Measurements from ENCODE around the gene ZSWIM4.
A peak's percentile ranks its signal among the peaks of the same experiment; 100 is the strongest.

ZSWIM4 gene

DNA sequence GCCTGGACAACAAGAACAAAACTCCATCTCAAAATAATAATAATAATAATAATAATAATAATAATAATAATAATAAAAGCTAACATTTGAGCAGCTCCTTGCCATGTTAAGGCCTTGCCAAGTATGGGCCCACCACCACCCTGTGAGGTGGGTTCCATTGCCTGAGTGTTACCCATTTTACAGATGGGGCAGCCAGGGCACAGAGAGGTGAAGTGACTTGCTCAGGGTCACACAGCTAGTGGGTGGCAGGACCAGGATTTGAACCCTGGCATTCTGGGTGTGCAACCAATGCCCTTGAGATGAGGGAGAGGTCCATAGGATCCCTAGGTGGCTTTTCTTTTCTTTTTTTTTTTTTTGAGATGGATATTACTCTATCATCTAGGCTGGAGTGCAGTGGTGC, 29.5 kb downstream of the ZSWIM4 start:
- no peaks in the 10 kb centered on the region for H3K27me3 ChIP-seq (ENCODE audit: insufficient read depth, low read length)
- H3K9me3 ChIP-seq (ENCODE audit: insufficient read depth, low read depth, low read length): peaks cover 5% of the 10 kb centered on the region
- H2BK120ac ChIP-seq (ENCODE audit: insufficient read depth, low read length, poor library complexity): no peak overlapping the region
- H3K4me2 ChIP-seq (ENCODE audit: low read length): no peak overlapping the region
- no peak overlapping the region for H3K23ac ChIP-seq (ENCODE audit: low read length)
- H2BK5ac ChIP-seq (ENCODE audit: low read depth, low read length, poor library complexity): no peak overlapping the region
- no peaks in the 10 kb centered on the region for H3K79me2 ChIP-seq (ENCODE audit: control insufficient read depth, insufficient read depth, low read length, poor library complexity)
- no peak overlapping the region for H4K91ac ChIP-seq (ENCODE audit: low read depth, low read length)
- no peak overlapping the region for H3K14ac ChIP-seq (ENCODE audit: low read length)
- peak in 1 of 2 donors; percentile 0 for DNase-seq
- H3K27ac ChIP-seq (ENCODE audit: low read depth, low read length): no peak overlapping the region
- H4K8ac ChIP-seq (ENCODE audit: low read depth, low read length): no peak overlapping the region
- no peak overlapping the region for H3K4ac ChIP-seq (ENCODE audit: low read depth, low read length)
- H3K18ac ChIP-seq (ENCODE audit: low read length): no peak overlapping the region
- peaks cover 26 to 27% of the 10 kb centered on the region in 2 experiments for H3K36me3 ChIP-seq (ENCODE audit: control insufficient read depth in 1 of 2, insufficient read depth in 2 of 2, low read length in 2 of 2)
- H3K9ac ChIP-seq (ENCODE audit: low read length): no peak overlapping the region
- no peaks in the 10 kb centered on the region for H3K79me1 ChIP-seq (ENCODE audit: low read length)
- H2AFZ ChIP-seq (ENCODE audit: insufficient read depth, low read length, poor library complexity): no peak overlapping the region
- no peaks in the 10 kb centered on the region for H3K4me1 ChIP-seq (ENCODE audit: control insufficient read depth in 1 of 2, insufficient read depth in 2 of 2, low read length in 2 of 2)
- no peak overlapping the region for H3K4me3 ChIP-seq (ENCODE audit: low read depth, low read length)
- H2AK5ac ChIP-seq (ENCODE audit: low read length): no peak overlapping the region
- no peak overlapping the region for H2BK12ac ChIP-seq (ENCODE audit: low read length)
- H4K12ac ChIP-seq (ENCODE audit: low read depth, low read length): no peak overlapping the region

DNA sequence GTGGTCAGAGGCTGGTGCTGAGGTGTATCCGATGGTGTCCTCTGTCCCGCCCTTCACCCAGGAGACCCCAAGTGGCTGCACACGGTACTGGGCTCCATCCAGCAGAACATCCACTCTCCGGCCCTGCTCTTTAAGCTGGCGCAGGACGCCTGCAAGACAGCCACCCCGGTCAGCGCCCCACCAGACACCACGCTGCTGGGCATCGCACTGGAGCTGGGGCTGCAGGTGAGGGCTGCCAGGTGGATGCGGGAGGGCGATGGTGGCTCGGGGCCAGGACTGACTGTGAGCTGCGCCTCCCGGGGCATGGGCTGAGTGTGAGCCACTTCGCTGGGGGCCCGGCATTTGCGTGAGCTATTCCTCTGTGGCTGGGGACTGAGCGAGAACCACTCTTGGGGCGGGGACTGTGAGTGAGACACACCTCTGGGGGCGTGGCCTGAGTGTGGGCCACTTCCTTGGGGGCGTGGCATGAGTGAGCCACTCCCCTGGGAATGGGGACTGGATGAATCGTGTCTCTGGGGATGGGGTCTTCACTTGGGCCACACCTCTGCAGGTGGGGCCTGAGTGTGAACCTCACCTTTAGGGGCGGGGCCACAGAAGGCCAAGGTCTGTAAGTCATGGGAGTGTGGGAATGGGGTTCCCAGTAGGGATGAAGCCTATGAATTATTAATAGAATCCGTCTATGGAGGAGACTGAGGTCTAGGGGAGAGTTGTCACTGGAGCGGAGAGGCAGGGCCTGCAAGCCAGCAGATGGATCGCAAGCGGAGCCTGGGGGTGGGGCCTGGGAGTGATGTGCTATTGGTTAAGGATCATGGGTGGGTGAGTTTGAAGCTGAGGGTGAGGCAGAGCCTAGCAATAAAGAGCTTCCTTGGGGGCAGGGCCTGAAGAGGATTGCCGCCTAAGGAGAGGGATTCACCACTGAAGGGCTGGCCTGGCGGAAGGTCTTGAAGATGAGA, 30.5 kb downstream of the ZSWIM4 start:
- Histone ChIP-seq H3K23ac (ENCODE audit: low read length) (no peak overlapping the region), H2BK120ac (ENCODE audit: insufficient read depth, low read length, poor library complexity) (no peak overlapping the region), H3K18ac (ENCODE audit: low read length) (no peak overlapping the region), H3K79me2 (ENCODE audit: control insufficient read depth, insufficient read depth, low read length, poor library complexity) (no peaks in the 10 kb centered on the region), H4K12ac (ENCODE audit: low read depth, low read length) (no peak overlapping the region), H2AK5ac (ENCODE audit: low read length) (no peak overlapping the region), H3K4me3 (ENCODE audit: low read depth, low read length) (no peak overlapping the region), H3K14ac (ENCODE audit: low read length) (no peak overlapping the region), H3K9me3 (ENCODE audit: insufficient read depth, low read depth, low read length) (peaks cover 5% of the 10 kb centered on the region), H4K8ac (ENCODE audit: low read depth, low read length) (no peak overlapping the region), H3K36me3 (ENCODE audit: control insufficient read depth in 1 of 2, insufficient read depth in 2 of 2, low read length in 2 of 2) (peaks cover 36 to 37% of the 10 kb centered on the region in 2 experiments), H3K79me1 (ENCODE audit: low read length) (no peaks in the 10 kb centered on the region), H2AFZ (ENCODE audit: insufficient read depth, low read length, poor library complexity) (no peak overlapping the region), H3K4me1 (ENCODE audit: control insufficient read depth in 1 of 2, insufficient read depth in 2 of 2, low read length in 2 of 2) (no peaks in the 10 kb centered on the region), H4K91ac (ENCODE audit: low read depth, low read length) (no peak overlapping the region), H2BK5ac (ENCODE audit: low read depth, low read length, poor library complexity) (no peak overlapping the region), H3K27ac (ENCODE audit: low read depth, low read length) (no peak overlapping the region), H3K27me3 (ENCODE audit: insufficient read depth, low read length) (no peaks in the 10 kb centered on the region), H2BK12ac (ENCODE audit: low read length) (no peak overlapping the region), H3K4me2 (ENCODE audit: low read length) (no peak overlapping the region), H3K9ac (ENCODE audit: low read length) (no peak overlapping the region), H3K4ac (ENCODE audit: low read depth, low read length) (no peak overlapping the region)
- no CpG with 5 or more reads among the region's 30 CpGs for WGBS (ENCODE audit: extremely low coverage, insufficient coverage, insufficient read length)
- DNase-seq: peak in 1 of 2 donors; percentile 59

GRCh38 chr19:13826652-13827235, 31.5 kb downstream of the ZSWIM4 start:
- Histone ChIP-seq H3K23ac (ENCODE audit: low read length) (no peak overlapping the region), H3K9me3 (ENCODE audit: insufficient read depth, low read depth, low read length) (peaks cover 5% of the 10 kb centered on the region), H3K36me3 (ENCODE audit: control insufficient read depth in 1 of 2, insufficient read depth in 2 of 2, low read length in 2 of 2) (peaks cover 37 to 39% of the 10 kb centered on the region in 2 experiments), H3K4me3 (ENCODE audit: low read depth, low read length) (no peak overlapping the region), H4K8ac (ENCODE audit: low read depth, low read length) (no peak overlapping the region), H3K18ac (ENCODE audit: low read length) (no peak overlapping the region), H2BK5ac (ENCODE audit: low read depth, low read length, poor library complexity) (no peak overlapping the region), H3K27me3 (ENCODE audit: insufficient read depth, low read length) (no peaks in the 10 kb centered on the region), H2BK120ac (ENCODE audit: insufficient read depth, low read length, poor library complexity) (no peak overlapping the region), H4K91ac (ENCODE audit: low read depth, low read length) (no peak overlapping the region), H3K4me2 (ENCODE audit: low read length) (no peak overlapping the region), H2AK5ac (ENCODE audit: low read length) (no peak overlapping the region), H2AFZ (ENCODE audit: insufficient read depth, low read length, poor library complexity) (no peak overlapping the region), H3K4me1 (ENCODE audit: control insufficient read depth in 1 of 2, insufficient read depth in 2 of 2, low read length in 2 of 2) (no peaks in the 10 kb centered on the region), H4K12ac (ENCODE audit: low read depth, low read length) (no peak overlapping the region), H3K9ac (ENCODE audit: low read length) (no peak overlapping the region), H3K79me2 (ENCODE audit: control insufficient read depth, insufficient read depth, low read length, poor library complexity) (no peaks in the 10 kb centered on the region), H2BK12ac (ENCODE audit: low read length) (no peak overlapping the region), H3K27ac (ENCODE audit: low read depth, low read length) (no peak overlapping the region), H3K14ac (ENCODE audit: low read length) (no peak overlapping the region), H3K4ac (ENCODE audit: low read depth, low read length) (no peak overlapping the region), H3K79me1 (ENCODE audit: low read length) (no peaks in the 10 kb centered on the region)
- WGBS (ENCODE audit: extremely low coverage, insufficient coverage, insufficient read length): no CpG with 5 or more reads among the region's 9 CpGs
- DNase-seq: peak in 1 of 2 donors; percentile 21

GRCh38 chr19:13827656-13828055, 32.4 kb downstream of the ZSWIM4 start:
- Histone ChIP-seq H3K14ac (ENCODE audit: low read length) (no peak overlapping the region), H4K12ac (ENCODE audit: low read depth, low read length) (no peak overlapping the region), H2BK120ac (ENCODE audit: insufficient read depth, low read length, poor library complexity) (no peak overlapping the region), H2AFZ (ENCODE audit: insufficient read depth, low read length, poor library complexity) (no peak overlapping the region), H3K23ac (ENCODE audit: low read length) (no peak overlapping the region), H3K9ac (ENCODE audit: low read length) (no peak overlapping the region), H3K9me3 (ENCODE audit: insufficient read depth, low read depth, low read length) (peaks cover 5% of the 10 kb centered on the region), H3K4me3 (ENCODE audit: low read depth, low read length) (no peak overlapping the region), H3K27me3 (ENCODE audit: insufficient read depth, low read length) (no peaks in the 10 kb centered on the region), H3K36me3 (ENCODE audit: control insufficient read depth in 1 of 2, insufficient read depth in 2 of 2, low read length in 2 of 2) (peaks cover 37 to 39% of the 10 kb centered on the region in 2 experiments), H3K4ac (ENCODE audit: low read depth, low read length) (no peak overlapping the region), H4K8ac (ENCODE audit: low read depth, low read length) (no peak overlapping the region), H3K79me2 (ENCODE audit: control insufficient read depth, insufficient read depth, low read length, poor library complexity) (no peaks in the 10 kb centered on the region), H2BK12ac (ENCODE audit: low read length) (no peak overlapping the region), H3K79me1 (ENCODE audit: low read length) (no peaks in the 10 kb centered on the region), H3K4me1 (ENCODE audit: control insufficient read depth in 1 of 2, insufficient read depth in 2 of 2, low read length in 2 of 2) (no peaks in the 10 kb centered on the region), H3K27ac (ENCODE audit: low read depth, low read length) (no peak overlapping the region), H4K91ac (ENCODE audit: low read depth, low read length) (no peak overlapping the region), H2BK5ac (ENCODE audit: low read depth, low read length, poor library complexity) (no peak overlapping the region), H2AK5ac (ENCODE audit: low read length) (no peak overlapping the region), H3K18ac (ENCODE audit: low read length) (no peak overlapping the region), H3K4me2 (ENCODE audit: low read length) (no peak overlapping the region)
- no CpG with 5 or more reads among the region's 4 CpGs for WGBS (ENCODE audit: extremely low coverage, insufficient coverage, insufficient read length)
- peak in 1 of 2 donors; percentile 52 for DNase-seq

Data from trophoblast cell (in vitro differentiated cells and primary cell).